GM12891 (cell line): ENCODE data around the gene SPATA32.

Experiments
- PAX5 ChIP-seq: IDR thresholded peaks from 2 replicates; pipeline ENCODE4 v1.6.1; 2011; ENCODE audit warnings: low read length, moderate library complexity, mild to moderate bottlenecking; ENCODE audit not compliant: insufficient read depth, severe bottlenecking
- POLR2A ChIP-seq: IDR thresholded peaks from 2 replicates; pipeline ENCODE4 v1.6.1; 2011; ENCODE audit warnings: low read depth, low read length, control low read depth
- POLR2AphosphoS5 ChIP-seq: IDR thresholded peaks from 2 replicates; pipeline ENCODE4 v1.6.1; 2011; ENCODE audit warnings: low read depth, low read length, control low read depth
- POU2F2 ChIP-seq: IDR thresholded peaks from 2 replicates; pipeline ENCODE4 v1.6.1; 2011; ENCODE audit warnings: low read depth, mild to moderate bottlenecking, control low read depth, low read length, moderate library complexity
- SPI1 ChIP-seq: IDR thresholded peaks from 2 replicates; pipeline ENCODE4 v1.6.1; 2011; ENCODE audit warnings: low read depth, low read length, control low read depth
- TAF1 ChIP-seq: IDR thresholded peaks from 2 replicates; pipeline ENCODE4 v1.6.1; 2011; ENCODE audit warnings: low read depth, low read length, control low read depth

DNA sequence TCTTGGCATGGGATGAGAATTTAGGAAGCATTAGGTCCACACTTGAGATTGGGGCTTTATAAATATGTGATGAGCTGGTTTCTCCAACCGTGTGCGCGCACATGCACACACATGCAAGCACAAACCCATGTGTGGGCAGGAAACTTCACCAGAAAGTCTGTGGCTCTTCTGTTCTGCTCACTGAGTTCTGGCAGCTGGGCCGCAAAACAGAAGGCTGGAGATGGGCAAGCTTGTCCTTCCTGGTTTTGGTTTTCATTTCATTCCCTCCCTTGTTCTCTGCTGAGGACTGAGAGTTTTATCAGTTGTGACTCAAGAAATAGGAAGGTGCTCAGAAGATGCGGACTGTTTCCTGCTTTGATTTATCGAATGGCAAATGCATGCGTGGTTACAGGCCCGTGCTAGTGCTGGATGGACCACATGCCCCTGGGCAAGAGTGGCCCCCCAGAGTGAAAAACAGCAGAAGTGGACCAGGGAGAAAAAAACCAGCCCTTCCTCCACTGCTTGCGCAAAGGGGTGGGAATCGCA lies 40.8 kb upstream of the SPATA32 start:
- peak; percentile 38; the same call in 1 of the 2 replicates for TF ChIP-seq TAF1
- peak; percentile 54; the same call in 1 of the 2 replicates for TF ChIP-seq POLR2A
- TF ChIP-seq POLR2AphosphoS5: 0 out of 2 replicates have a peak, but pooled peaks have one; percentile 41
- 0 out of 2 replicates have a peak, but pooled peaks have one; percentile 7 for TF ChIP-seq SPI1
- TF ChIP-seq POU2F2: peak; percentile 50
- TF ChIP-seq PAX5: peak; percentile 95
